SU-DHL-6 (cell line): ENCODE results near the gene SLC38A11.

Experiments
- H2AFZ ChIP-seq: fragments of 200-600 bp; sonication (generic); 2 replicates; pipeline ENCODE4 v1.6.1; 2014; ENCODE audit warnings: low read depth, mild to moderate bottlenecking, moderate library complexity, mixed read lengths, antibody characterized with exemption, low read length; ENCODE audit not compliant: severe bottlenecking
- H3F3A ChIP-seq: fragments of 200-600 bp; shearing (Covaris generic); 2 replicates; pipeline ENCODE4 v1.6.0; 2016; ENCODE audit warnings: antibody characterized with exemption, mild to moderate bottlenecking; ENCODE audit not compliant: insufficient read depth
- H3K27ac ChIP-seq: fragments of 200-600 bp; sonication (generic); 2 replicates; pipeline ENCODE4 v1.5.1; 2016; ENCODE audit warnings: low read depth, mild to moderate bottlenecking, low read length, moderate library complexity, mixed read lengths
- H3K27me3 ChIP-seq: fragments of 200-600 bp; sonication (generic), shearing (Covaris generic); 2 replicates; pipeline ENCODE4 v1.6.0; 2014; ENCODE audit warnings: mild to moderate bottlenecking, low read length
- H3K36me3 ChIP-seq: fragments of 200-600 bp; sonication (generic); 2 replicates; pipeline ENCODE4 v1.6.1; 2014; ENCODE audit warnings: mild to moderate bottlenecking, low read length, mixed read lengths
- H3K4me2 ChIP-seq: fragments of 300-600, 200-600 bp; shearing (Covaris generic), sonication (generic); 2 replicates; pipeline ENCODE4 v1.6.0; 2014; ENCODE audit warnings: low read length, low read depth, mild to moderate bottlenecking; ENCODE audit not compliant: poor library complexity, severe bottlenecking
- H3K4me3 ChIP-seq: fragments of 200-600 bp; sonication (generic); 2 replicates; pipeline ENCODE4 v1.5.1; 2014; ENCODE audit warnings: antibody characterized with exemption, low read length, mild to moderate bottlenecking, mixed read lengths; ENCODE audit not compliant: insufficient read depth, poor library complexity, severe bottlenecking
- H3K79me2 ChIP-seq: fragments of 200-600 bp; sonication (generic); 2 replicates; pipeline ENCODE4 v1.6.1; 2014; ENCODE audit warnings: mild to moderate bottlenecking, low read length, moderate library complexity; ENCODE audit not compliant: insufficient read depth
- H3K9ac ChIP-seq: fragments of 200-600 bp; sonication (generic); 2 replicates; pipeline ENCODE4 v1.7.0; 2014; ENCODE audit warnings: mild to moderate bottlenecking, low read length
- H3K9me2 ChIP-seq: fragments of 200-600 bp; sonication (generic); replicated peaks from 2 replicates; pipeline ENCODE4 v1.6.1; 2014; ENCODE audit warnings: low read length; ENCODE audit not compliant: insufficient read depth
- H3K9me3 ChIP-seq: fragments of 200-600 bp; sonication (generic); 2 replicates; pipeline ENCODE4 v1.6.1; 2014; ENCODE audit warnings: low read length, mixed read lengths; ENCODE audit not compliant: insufficient read depth
- H4K20me1 ChIP-seq: fragments of 200-600 bp; sonication (generic); 2 replicates; pipeline ENCODE4 v1.6.1; 2014; ENCODE audit warnings: low read depth, mild to moderate bottlenecking, antibody characterized with exemption, low read length, moderate library complexity, mixed read lengths
- EZH2phosphoT487 ChIP-seq: fragments of 200-600 bp; sonication (generic), shearing (Covaris generic); conservative IDR thresholded peaks from 2 replicates; pipeline ENCODE4 v1.6.1; 2018; ENCODE audit warnings: mild to moderate bottlenecking, antibody characterized with exemption, low read length, moderate library complexity, mixed read lengths
- TF ChIP-seq, protein P1 (sequence below): fragments of 200-600 bp; sonication (generic); IDR thresholded peaks from one replicate; pipeline ENCODE4 v1.5.1; 2017; ENCODE audit warnings: antibody characterized with exemption, mild to moderate bottlenecking, low read length, moderate library complexity; ENCODE audit not compliant: insufficient read depth, poor library complexity, severe bottlenecking

Gene SLC38A11

DNA sequence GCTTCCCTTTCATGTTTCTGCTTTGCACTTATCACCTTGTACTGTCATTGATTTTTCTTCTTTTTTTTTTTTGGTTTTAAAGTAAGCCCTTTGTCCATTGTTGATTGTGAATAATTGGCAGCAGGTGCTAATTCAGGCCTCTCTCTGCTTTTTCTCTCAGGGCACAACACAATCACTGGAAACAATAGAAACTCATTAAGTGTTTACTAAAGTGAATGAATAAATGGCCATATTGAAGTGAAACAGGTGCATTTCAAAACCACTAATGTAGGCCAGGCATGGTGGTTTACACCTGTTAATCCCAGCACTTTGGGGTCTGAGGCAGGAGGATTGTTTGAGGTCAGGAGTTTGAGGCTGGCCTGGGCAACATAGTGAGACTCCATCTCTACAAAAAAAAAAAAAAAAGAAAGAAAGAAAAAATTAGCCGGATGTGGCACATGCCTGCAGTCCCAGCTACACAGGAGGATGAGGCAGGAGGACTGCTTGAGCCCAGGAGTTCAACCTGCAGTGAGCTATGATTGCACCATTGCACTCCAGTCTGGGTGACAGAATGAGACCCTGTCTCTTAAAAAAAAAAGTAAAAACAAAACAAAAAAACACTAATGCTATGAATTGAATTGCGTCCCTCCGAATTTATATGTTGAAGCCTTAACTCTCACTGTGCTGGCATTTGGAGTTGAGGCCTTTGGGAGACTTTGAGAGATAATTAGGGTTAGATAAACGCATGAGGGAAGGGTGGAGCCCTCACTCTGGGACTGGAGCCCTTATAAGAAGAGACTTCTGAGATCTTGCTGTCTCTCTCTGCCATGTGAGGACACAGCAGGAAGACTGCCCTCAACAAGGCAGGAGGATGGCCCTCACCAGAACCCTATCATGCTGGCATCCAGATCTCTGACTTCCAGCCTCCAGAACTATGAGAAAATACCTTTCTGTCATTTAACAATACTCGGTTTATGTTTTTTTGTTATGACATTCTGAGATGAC is 19.9 kb downstream of the SLC38A11 start:
- Histone ChIP-seq H3K36me3 (no peaks in the 10 kb centered on the region), H3K4me2 (no peak overlapping the region), H3K9me2 (no peaks in the 10 kb centered on the region), H4K20me1 (no peaks in the 10 kb centered on the region), H3F3A (no peaks in the 10 kb centered on the region), H3K79me2 (no peaks in the 10 kb centered on the region), H2AFZ (no peak overlapping the region), H3K4me3 (no peak overlapping the region), H3K9me3 (no peaks in the 10 kb centered on the region), H3K27me3 (no peaks in the 10 kb centered on the region), H3K9ac (no peak overlapping the region), H3K27ac (no peak overlapping the region)
- no peak for TF ChIP-seq EZH2phosphoT487
- TF ChIP-seq, protein P1, sequence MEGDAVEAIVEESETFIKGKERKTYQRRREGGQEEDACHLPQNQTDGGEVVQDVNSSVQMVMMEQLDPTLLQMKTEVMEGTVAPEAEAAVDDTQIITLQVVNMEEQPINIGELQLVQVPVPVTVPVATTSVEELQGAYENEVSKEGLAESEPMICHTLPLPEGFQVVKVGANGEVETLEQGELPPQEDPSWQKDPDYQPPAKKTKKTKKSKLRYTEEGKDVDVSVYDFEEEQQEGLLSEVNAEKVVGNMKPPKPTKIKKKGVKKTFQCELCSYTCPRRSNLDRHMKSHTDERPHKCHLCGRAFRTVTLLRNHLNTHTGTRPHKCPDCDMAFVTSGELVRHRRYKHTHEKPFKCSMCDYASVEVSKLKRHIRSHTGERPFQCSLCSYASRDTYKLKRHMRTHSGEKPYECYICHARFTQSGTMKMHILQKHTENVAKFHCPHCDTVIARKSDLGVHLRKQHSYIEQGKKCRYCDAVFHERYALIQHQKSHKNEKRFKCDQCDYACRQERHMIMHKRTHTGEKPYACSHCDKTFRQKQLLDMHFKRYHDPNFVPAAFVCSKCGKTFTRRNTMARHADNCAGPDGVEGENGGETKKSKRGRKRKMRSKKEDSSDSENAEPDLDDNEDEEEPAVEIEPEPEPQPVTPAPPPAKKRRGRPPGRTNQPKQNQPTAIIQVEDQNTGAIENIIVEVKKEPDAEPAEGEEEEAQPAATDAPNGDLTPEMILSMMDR = no peak

DNA sequence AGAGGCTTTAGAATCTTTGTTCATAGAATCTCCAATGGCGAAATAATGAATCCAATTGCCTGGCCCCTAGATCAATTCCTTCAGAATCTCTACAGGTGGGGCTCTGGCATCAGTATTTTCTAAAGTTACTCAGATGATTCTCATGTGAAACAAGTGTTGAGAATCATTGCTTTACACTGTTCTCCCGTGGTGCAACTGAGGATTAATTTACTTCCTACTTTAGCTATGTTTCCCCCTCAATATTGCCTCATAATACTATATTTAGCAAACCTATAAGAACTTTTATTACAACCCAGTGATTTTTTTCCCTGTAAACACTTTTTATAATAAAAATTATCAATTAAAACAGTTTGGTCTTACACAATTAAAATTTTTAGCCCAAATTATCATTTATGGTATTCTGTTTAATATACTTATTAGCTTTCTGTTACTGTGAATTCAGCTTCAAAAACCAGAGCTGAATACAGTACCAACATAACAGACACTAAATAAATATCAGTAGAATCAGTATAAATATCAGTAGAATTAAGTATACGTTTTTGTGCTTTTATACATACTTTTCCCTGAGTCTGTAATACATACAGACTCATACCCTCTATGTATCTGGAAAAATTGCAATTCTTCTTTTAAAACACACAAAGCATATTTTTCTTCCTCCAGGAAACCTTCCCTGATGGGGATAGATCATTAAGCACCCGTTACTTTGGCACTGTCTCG is 20.8 kb downstream of the SLC38A11 start:
- H3K27me3 ChIP-seq = no peaks in the 10 kb centered on the region
- no peak overlapping the region for H3K4me3 ChIP-seq
- H3K9ac ChIP-seq = no peak overlapping the region
- H3K4me2 ChIP-seq = no peak overlapping the region
- no peaks in the 10 kb centered on the region for H3K9me3 ChIP-seq
- no peaks in the 10 kb centered on the region for H3K79me2 ChIP-seq
- TF ChIP-seq EZH2phosphoT487 = no peak
- TF ChIP-seq, protein P1 = no peak
- H4K20me1 ChIP-seq = no peaks in the 10 kb centered on the region
- H3F3A ChIP-seq = no peaks in the 10 kb centered on the region
- no peak overlapping the region for H2AFZ ChIP-seq
- no peaks in the 10 kb centered on the region for H3K36me3 ChIP-seq
- no peaks in the 10 kb centered on the region for H3K9me2 ChIP-seq
- H3K27ac ChIP-seq = no peak overlapping the region

DNA sequence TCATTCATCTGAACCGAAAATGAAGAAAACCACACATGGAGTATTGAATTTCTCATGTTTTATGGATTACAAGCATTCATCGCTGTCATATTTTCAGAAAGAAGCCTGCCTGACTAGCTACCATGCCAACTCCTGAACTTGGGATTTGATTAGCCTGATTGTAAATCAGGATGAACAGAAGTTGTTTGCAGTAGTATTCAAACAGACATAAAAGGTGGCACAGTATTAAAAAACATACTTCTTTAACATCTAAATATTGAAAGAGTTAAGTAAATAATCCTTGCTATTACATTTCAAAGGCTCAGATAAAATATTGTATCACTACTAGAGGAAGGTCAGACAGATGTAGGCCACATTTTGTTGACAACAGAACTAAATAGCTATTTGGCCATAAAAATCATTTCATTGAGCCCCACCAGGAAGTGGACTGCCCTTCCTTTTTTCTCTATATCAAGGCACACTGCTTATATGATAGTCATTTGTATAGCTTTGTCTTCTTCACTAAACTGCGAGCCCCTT is 21.6 kb downstream of the SLC38A11 start:
- no peaks in the 10 kb centered on the region for H3F3A ChIP-seq
- H3K9ac ChIP-seq = no peak overlapping the region
- no peak overlapping the region for H2AFZ ChIP-seq
- no peaks in the 10 kb centered on the region for H3K36me3 ChIP-seq
- no peaks in the 10 kb centered on the region for H4K20me1 ChIP-seq
- no peaks in the 10 kb centered on the region for H3K9me3 ChIP-seq
- no peaks in the 10 kb centered on the region for H3K27me3 ChIP-seq
- TF ChIP-seq, protein P1 = no peak
- TF ChIP-seq EZH2phosphoT487 = no peak
- no peak overlapping the region for H3K4me2 ChIP-seq
- H3K79me2 ChIP-seq = no peaks in the 10 kb centered on the region
- no peak overlapping the region for H3K4me3 ChIP-seq
- no peak overlapping the region for H3K27ac ChIP-seq
- H3K9me2 ChIP-seq = no peaks in the 10 kb centered on the region
